ENCODE results near the gene KCNMB1.

KCNMB1 gene

DNA sequence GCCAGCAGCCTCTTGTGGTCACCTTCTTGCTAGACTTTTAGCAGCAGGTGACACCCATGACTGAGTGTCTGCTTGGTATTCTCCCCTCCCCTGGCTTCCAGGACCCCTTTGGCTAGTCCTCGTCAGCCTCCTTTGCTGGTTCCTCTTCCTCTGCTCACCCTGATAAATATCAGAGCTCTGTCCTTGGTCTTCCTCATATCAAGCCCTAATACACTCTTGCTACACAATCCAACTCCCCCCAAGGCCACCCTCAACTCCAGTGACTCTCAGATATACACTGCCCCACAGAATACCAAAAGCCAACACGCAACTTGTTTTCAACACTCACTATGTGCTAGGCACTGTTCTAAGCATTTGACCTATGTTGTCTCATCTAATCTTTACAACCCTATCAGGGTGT lies 61.3 kb downstream of the KCNMB1 start:
- no peak overlapping the region for H3K27ac ChIP-seq
- TF ChIP-seq, protein P1, sequence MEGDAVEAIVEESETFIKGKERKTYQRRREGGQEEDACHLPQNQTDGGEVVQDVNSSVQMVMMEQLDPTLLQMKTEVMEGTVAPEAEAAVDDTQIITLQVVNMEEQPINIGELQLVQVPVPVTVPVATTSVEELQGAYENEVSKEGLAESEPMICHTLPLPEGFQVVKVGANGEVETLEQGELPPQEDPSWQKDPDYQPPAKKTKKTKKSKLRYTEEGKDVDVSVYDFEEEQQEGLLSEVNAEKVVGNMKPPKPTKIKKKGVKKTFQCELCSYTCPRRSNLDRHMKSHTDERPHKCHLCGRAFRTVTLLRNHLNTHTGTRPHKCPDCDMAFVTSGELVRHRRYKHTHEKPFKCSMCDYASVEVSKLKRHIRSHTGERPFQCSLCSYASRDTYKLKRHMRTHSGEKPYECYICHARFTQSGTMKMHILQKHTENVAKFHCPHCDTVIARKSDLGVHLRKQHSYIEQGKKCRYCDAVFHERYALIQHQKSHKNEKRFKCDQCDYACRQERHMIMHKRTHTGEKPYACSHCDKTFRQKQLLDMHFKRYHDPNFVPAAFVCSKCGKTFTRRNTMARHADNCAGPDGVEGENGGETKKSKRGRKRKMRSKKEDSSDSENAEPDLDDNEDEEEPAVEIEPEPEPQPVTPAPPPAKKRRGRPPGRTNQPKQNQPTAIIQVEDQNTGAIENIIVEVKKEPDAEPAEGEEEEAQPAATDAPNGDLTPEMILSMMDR (conservative IDR thresholded peaks at IDR 0.05): no peak
- no peak for TF ChIP-seq ZFX (IDR thresholded peaks at IDR 0.05)

DNA sequence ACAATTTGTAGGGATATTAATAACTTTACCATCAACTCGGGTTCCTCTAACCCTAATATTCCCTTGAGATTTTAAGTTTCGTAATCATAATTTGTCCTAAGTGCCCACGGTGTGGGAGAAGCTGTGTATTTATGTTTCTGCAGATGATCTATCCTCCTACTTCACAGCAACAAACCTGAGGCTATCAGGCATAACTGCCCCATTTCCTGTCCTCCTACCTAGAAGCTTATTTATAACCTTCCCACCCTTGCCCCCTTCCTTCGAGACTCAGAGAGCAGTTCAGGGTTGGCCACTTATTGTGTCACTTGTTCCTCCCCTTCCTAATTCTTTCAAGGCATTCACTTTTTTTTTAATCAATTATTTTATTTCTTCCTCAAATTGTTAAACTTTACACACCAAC lies 62.0 kb downstream of the KCNMB1 start:
- H3K27ac ChIP-seq: no peak overlapping the region
- no peak for TF ChIP-seq ZFX (IDR thresholded peaks at IDR 0.05)
- TF ChIP-seq, protein P1 (conservative IDR thresholded peaks at IDR 0.05): no peak

Data from C4-2B (cell line).